Astrocyte of the hippocampus (primary cell): ENCODE data around the gene EIF6.
"Not testable (repeated sequence)": the region's sequence is repeated elsewhere in the genome, so short reads cannot be mapped to it uniquely, and the experiment has no call there.

Experiments used
- DNase-seq: peaks from one replicate; pipeline ENCODE4 v3.0.0; 2011; ENCODE audit warnings: low read depth, low spot score

The EIF6 gene

GRCh38 chr20:35284267-35284991 lies at the start of gene EIF6:
TSS of gene EIF6 (minus strand) at chr20:35284772. CDS start at chr20:35284487, 285 bp downstream.
- DNase-seq, result peak; percentile 95

- no peak for DNase-seq
Measured at GRCh38 chr20:35333606-35334005, 49.0 kb upstream of the EIF6 start.

- no peak for DNase-seq
Measured at GRCh38 chr20:35332540-35333200, 48.1 kb upstream of the EIF6 start.

- DNase-seq, result no peak
Measured at GRCh38 chr20:35329435-35330139, 45.0 kb upstream of the EIF6 start.

GRCh38 chr20:35328689-35329088 lies 44.1 kb upstream of the EIF6 start:
- DNase-seq, result no peak

- DNase-seq, result no peak
Measured at GRCh38 chr20:35328095-35328685, 43.6 kb upstream of the EIF6 start.

GRCh38 chr20:35327074-35327976 lies 42.8 kb upstream of the EIF6 start:
- DNase-seq, result no peak

GRCh38 chr20:35326740-35327073 lies 42.1 kb upstream of the EIF6 start:
- DNase-seq, result no peak

- peak; percentile 23 for DNase-seq
Measured at GRCh38 chr20:35326021-35326739, 41.6 kb upstream of the EIF6 start.

- DNase-seq, result no peak
Measured at GRCh38 chr20:35325401-35325800, 40.8 kb upstream of the EIF6 start.

- peak; percentile 92 for DNase-seq
Measured at GRCh38 chr20:35320396-35321126, 36.0 kb upstream of the EIF6 start.

GRCh38 chr20:35319871-35320197 lies 35.3 kb upstream of the EIF6 start:
- peak; percentile 54 for DNase-seq

GRCh38 chr20:35319192-35319870 lies 34.8 kb upstream of the EIF6 start:
- DNase-seq, result peak; percentile 68

- peak; percentile 85 for DNase-seq
Measured at GRCh38 chr20:35318502-35319157, 34.1 kb upstream of the EIF6 start.

- DNase-seq, result no peak
Measured at GRCh38 chr20:35317416-35318210, 33.0 kb upstream of the EIF6 start.

GRCh38 chr20:35316086-35316485 lies 31.5 kb upstream of the EIF6 start:
- no peak for DNase-seq

- DNase-seq, result not testable (repeated sequence)
Measured at GRCh38 chr20:35315632-35316020, 31.1 kb upstream of the EIF6 start.
